Muscle of back (tissue), 11 donors: ENCODE measurements around the gene ANKRD18B. TPM values are rescaled to one million over a fixed set of nuclear protein-coding genes. Genes with fewer than 3 reads are reported as not detected.
"Not testable (repeated sequence)": the region's sequence is repeated elsewhere in the genome, so short reads cannot be mapped to it uniquely, and the experiment has no call there.

Experiments used
- DNase-seq, 3 donors: peaks; one replicate each; pipeline versions ENCODE4 v3.0.0 to v3.0.0-alpha.2; 2013
- polyA plus RNA-seq, 10 donors: library from polyadenylated mRNA; unstranded; fragments of 120-200 nt; gene quantifications; one replicate each; pipeline ENCODE4 v1.2.1, GENCODE V29; 2013; ENCODE audit not compliant: insufficient read length in 10 of 10

Gene ANKRD18B
- polyA plus RNA-seq, 10 donors, result 0.31 to 1.6 (median 0.75) TPM

GRCh38 chr9:33528069-33528468, 4.0 kb downstream of the ANKRD18B start:
- DNase-seq, result not testable (repeated sequence)

GRCh38 chr9:33533958-33534357, 9.9 kb downstream of the ANKRD18B start:
- not testable (repeated sequence) for DNase-seq

- DNase-seq, result no peak
These were observed 11.5 kb downstream of the ANKRD18B start for GRCh38 chr9:33535541-33535940.

- DNase-seq, result not testable (repeated sequence)
These were observed 19.4 kb downstream of the ANKRD18B start for GRCh38 chr9:33543463-33543862.

GRCh38 chr9:33545715-33546114, 21.7 kb downstream of the ANKRD18B start:
- DNase-seq, result not testable (repeated sequence)

GRCh38 chr9:33548816-33549215, 24.8 kb downstream of the ANKRD18B start:
- not testable (repeated sequence) for DNase-seq

- not testable (repeated sequence) for DNase-seq
These were observed 25.4 kb downstream of the ANKRD18B start for GRCh38 chr9:33549418-33549817.

- DNase-seq, result not testable (repeated sequence)
These were observed 27.1 kb downstream of the ANKRD18B start for GRCh38 chr9:33551183-33551582.

- DNase-seq, result peak; percentile 25 to 40 (median 32)
These were observed 28.3 kb downstream of the ANKRD18B start for GRCh38 chr9:33552315-33552725.

GRCh38 chr9:33560217-33560616, 36.2 kb downstream of the ANKRD18B start:
- DNase-seq, result not testable (repeated sequence)

- DNase-seq, result not testable (repeated sequence)
These were observed 38.1 kb downstream of the ANKRD18B start for GRCh38 chr9:33562196-33562595.

- DNase-seq, result not testable (repeated sequence)
These were observed 43.7 kb downstream of the ANKRD18B start for GRCh38 chr9:33567776-33568175.

- DNase-seq, result not testable (repeated sequence)
These were observed 53.7 kb downstream of the ANKRD18B start for GRCh38 chr9:33577786-33578185.

- DNase-seq, result not testable (repeated sequence)
These were observed 55.9 kb downstream of the ANKRD18B start for GRCh38 chr9:33579996-33580395.

GRCh38 chr9:33582686-33583085, 58.6 kb downstream of the ANKRD18B start:
- DNase-seq, result not testable (repeated sequence)

- not testable (repeated sequence) for DNase-seq
These were observed 62.1 kb downstream of the ANKRD18B start for GRCh38 chr9:33586128-33586527.

- not testable (repeated sequence) for DNase-seq
These were observed 63.7 kb downstream of the ANKRD18B start for GRCh38 chr9:33587799-33588198.

GRCh38 chr9:33588876-33589275, 64.8 kb downstream of the ANKRD18B start:
- DNase-seq, result not testable (repeated sequence)

GRCh38 chr9:33590857-33591256, 66.8 kb downstream of the ANKRD18B start:
- DNase-seq, result not testable (repeated sequence)

GRCh38 chr9:33596974-33597373, 72.9 kb downstream of the ANKRD18B start:
- DNase-seq, result not testable (repeated sequence)

- DNase-seq, result not testable (repeated sequence)
These were observed 73.3 kb downstream of the ANKRD18B start for GRCh38 chr9:33597386-33597785.

- not testable (repeated sequence) for DNase-seq
These were observed 74.8 kb downstream of the ANKRD18B start for GRCh38 chr9:33598796-33599379.

- not testable (repeated sequence) for DNase-seq
These were observed 76.9 kb downstream of the ANKRD18B start for GRCh38 chr9:33600911-33601310.

- DNase-seq, result not testable (repeated sequence)
These were observed 80.2 kb downstream of the ANKRD18B start for GRCh38 chr9:33604249-33604648.
